Neural cell (in vitro differentiated cells): ENCODE data around the gene ATXN7L1. TPM values are rescaled to one million over a fixed set of nuclear protein-coding genes. Genes with fewer than 3 reads are reported as not detected.

ENCODE experiments used
- H2AFZ ChIP-seq: fragments of 200-600, 300-800 bp; sonication (generic), shearing (Covaris generic); 2 replicates; pipeline ENCODE4 v1.6.0; 2014; ENCODE audit warnings: low read depth, mild to moderate bottlenecking, antibody characterized with exemption, low read length, moderate library complexity
- H3F3A ChIP-seq: fragments of 200-600 bp; shearing (Covaris generic); 2 replicates; pipeline ENCODE4 v1.6.1; 2016; ENCODE audit warnings: mild to moderate bottlenecking, moderate library complexity, mixed read lengths, antibody characterized with exemption, low read length; ENCODE audit not compliant: insufficient read depth, poor library complexity, severe bottlenecking
- H3K27ac ChIP-seq: fragments of 200-600, 300-800 bp; sonication (generic), shearing (Covaris generic); 2 replicates; pipeline ENCODE4 v1.5.1; 2014; ENCODE audit warnings: mild to moderate bottlenecking, low read length, moderate library complexity
- H3K27me3 ChIP-seq: fragments of 300-800, 200-600 bp; sonication (generic), shearing (Covaris generic); 2 replicates; pipeline ENCODE4 v1.6.0; 2014; ENCODE audit warnings: mild to moderate bottlenecking, low read depth, low read length, moderate library complexity; ENCODE audit not compliant: insufficient read depth
- H3K36me3 ChIP-seq: fragments of 300-800, 200-600 bp; sonication (generic), shearing (Covaris generic); 2 replicates; pipeline ENCODE4 v1.5.1; 2014; ENCODE audit warnings: mild to moderate bottlenecking, antibody characterized with exemption, low read length, moderate library complexity; ENCODE audit not compliant: insufficient read depth
- H3K4me2 ChIP-seq: fragments of 300-800, 200-600 bp; sonication (generic), shearing (Covaris generic); 2 replicates; pipeline ENCODE4 v1.6.0; 2014; ENCODE audit warnings: mild to moderate bottlenecking, low read length
- H3K4me3 ChIP-seq: fragments of 300-800, 200-600 bp; sonication (generic), shearing (Covaris generic); 2 replicates; pipeline ENCODE4 v1.5.1; 2014; ENCODE audit warnings: mild to moderate bottlenecking, low read length, moderate library complexity
- H3K79me2 ChIP-seq: fragments of 200-600 bp; shearing (Covaris generic); replicated peaks from 2 replicates; pipeline ENCODE4 v1.6.0; 2014; ENCODE audit warnings: mild to moderate bottlenecking, low read length, moderate library complexity; ENCODE audit not compliant: insufficient read depth
- H3K9ac ChIP-seq: fragments of 300-800, 200-600 bp; sonication (generic), shearing (Covaris generic); 2 replicates; pipeline ENCODE4 v1.6.1; 2016; ENCODE audit warnings: mild to moderate bottlenecking, low read length, mixed read lengths
- H3K9me2 ChIP-seq: fragments of 200-600 bp; shearing (Covaris generic); 2 replicates; pipeline ENCODE4 v1.6.1; 2016; ENCODE audit warnings: mild to moderate bottlenecking, low read length, mixed read lengths; ENCODE audit not compliant: insufficient read depth
- H3K9me3 ChIP-seq: fragments of 200-600, 300-800 bp; sonication (generic), shearing (Covaris generic); 2 replicates; pipeline ENCODE4 v1.6.1; 2016; ENCODE audit warnings: mild to moderate bottlenecking, mixed run types, low read length, moderate library complexity, mixed read lengths
- H4K20me1 ChIP-seq: fragments of 200-600 bp; shearing (Covaris generic); 2 replicates; pipeline ENCODE4 v1.6.1; 2016; ENCODE audit warnings: mild to moderate bottlenecking, mixed run types; ENCODE audit not compliant: insufficient read depth
- EP300 ChIP-seq: fragments of 450-650 bp; conservative IDR thresholded peaks from 2 replicates; pipeline ENCODE4 v1.6.1; 2014; ENCODE audit warnings: antibody characterized with exemption, mild to moderate bottlenecking, moderate library complexity; ENCODE audit not compliant: poor library complexity, severe bottlenecking
- EZH2 ChIP-seq: fragments of 200-600, 300-800 bp; shearing (Covaris generic), sonication (generic); IDR thresholded peaks from 2 replicates; pipeline ENCODE4 v1.6.1; 2014; ENCODE audit warnings: antibody characterized with exemption, low read length, borderline replicate concordance, mild to moderate bottlenecking; ENCODE audit not compliant: insufficient read depth, poor library complexity, severe bottlenecking
- MXI1 ChIP-seq: fragments of 450-650 bp; conservative IDR thresholded peaks from 2 replicates; pipeline ENCODE4 v1.6.1; 2014; ENCODE audit warnings: antibody characterized with exemption, mild to moderate bottlenecking; ENCODE audit not compliant: poor library complexity, severe bottlenecking
- POLR2AphosphoS5 ChIP-seq: IDR thresholded peaks from 2 replicates; pipeline ENCODE4 v1.6.1; 2012
- RAD21 ChIP-seq: fragments of 450-650 bp; conservative IDR thresholded peaks from 2 replicates; pipeline ENCODE4 v1.6.1; 2014; ENCODE audit warnings: antibody characterized with exemption, mild to moderate bottlenecking, moderate library complexity
- SMC3 ChIP-seq: fragments of 450-650 bp; conservative IDR thresholded peaks from 2 replicates; pipeline ENCODE4 v1.6.1; 2014; ENCODE audit warnings: antibody characterized with exemption, mild to moderate bottlenecking, moderate library complexity; ENCODE audit not compliant: poor library complexity
- TAF1 ChIP-seq: IDR thresholded peaks from 2 replicates; pipeline ENCODE4 v1.6.1; 2012; ENCODE audit warnings: low read depth
- polyA plus RNA-seq: library from polyadenylated mRNA; depleted of rRNA; stranded (reverse); fragments of >200 nt; gene quantifications from 2 replicates; pipeline ENCODE4 v1.2.3, GENCODE V29; 2014
- TF ChIP-seq, protein P1 (sequence below): IDR thresholded peaks from 2 replicates; pipeline ENCODE4 v1.6.1; 2012; ENCODE audit warnings: borderline replicate concordance
- TF ChIP-seq, protein P2 (sequence below): fragments of 450-650 bp; IDR thresholded peaks from 2 replicates; pipeline ENCODE4 v1.5.1; 2014; ENCODE audit warnings: antibody characterized with exemption, mild to moderate bottlenecking, moderate library complexity; ENCODE audit not compliant: poor library complexity, severe bottlenecking

The ATXN7L1 gene
- polyA plus RNA-seq, 1 donor from 2014 or later, result 4.3 TPM

DNA sequence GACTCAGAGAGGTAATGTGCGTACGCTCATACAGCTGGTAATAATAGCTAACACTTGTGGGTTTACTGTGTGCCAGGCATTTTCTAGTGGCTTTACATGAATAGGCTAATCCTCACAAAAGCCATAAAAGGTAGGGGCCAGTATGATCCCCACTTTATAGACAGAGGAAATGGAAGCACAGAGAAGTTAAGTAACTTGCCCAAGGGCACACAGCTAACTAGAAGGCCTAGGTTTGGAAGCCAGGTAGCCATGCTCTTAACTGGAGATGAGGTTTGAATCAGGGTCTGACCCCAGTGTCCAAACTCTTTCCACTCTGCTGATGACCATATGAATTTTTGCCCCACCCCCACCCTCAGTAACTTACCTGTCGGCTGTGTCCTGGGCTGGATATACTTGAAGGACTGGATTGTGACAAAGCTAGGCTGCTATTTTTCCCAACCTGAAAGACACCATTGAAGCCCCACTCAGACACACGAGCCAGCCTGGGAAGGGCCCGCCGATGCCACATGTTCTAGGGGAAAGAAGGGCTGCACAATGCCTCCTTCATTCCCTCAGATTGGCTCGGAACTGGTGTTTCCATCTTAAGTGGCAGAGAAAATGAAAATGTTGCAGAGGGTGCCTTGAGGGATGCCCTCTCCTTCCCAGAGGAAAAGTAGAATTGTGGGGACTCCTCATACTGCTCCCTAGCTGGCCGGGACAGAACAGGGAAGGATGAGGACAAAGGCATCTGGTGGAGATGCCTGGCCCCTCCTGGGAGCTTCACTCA lies 266.1 kb downstream of the ATXN7L1 start:
- no peaks in the 10 kb centered on the region for H3K9me2 ChIP-seq
- peaks cover 5% of the 10 kb centered on the region for H3K36me3 ChIP-seq
- no peaks in the 10 kb centered on the region for H3F3A ChIP-seq
- no peak overlapping the region for H3K4me2 ChIP-seq
- H3K79me2 ChIP-seq, result no peaks in the 10 kb centered on the region
- no peak overlapping the region for H3K4me3 ChIP-seq
- TF ChIP-seq POLR2AphosphoS5 (no peak), RAD21 (no peak)
- no peak overlapping the region for H3K9ac ChIP-seq
- H3K27ac ChIP-seq, result no peak overlapping the region
- H4K20me1 ChIP-seq, result no peaks in the 10 kb centered on the region
- no peaks in the 10 kb centered on the region for H3K9me3 ChIP-seq
- no peaks in the 10 kb centered on the region for H3K27me3 ChIP-seq
- H2AFZ ChIP-seq, result no peak overlapping the region

DNA sequence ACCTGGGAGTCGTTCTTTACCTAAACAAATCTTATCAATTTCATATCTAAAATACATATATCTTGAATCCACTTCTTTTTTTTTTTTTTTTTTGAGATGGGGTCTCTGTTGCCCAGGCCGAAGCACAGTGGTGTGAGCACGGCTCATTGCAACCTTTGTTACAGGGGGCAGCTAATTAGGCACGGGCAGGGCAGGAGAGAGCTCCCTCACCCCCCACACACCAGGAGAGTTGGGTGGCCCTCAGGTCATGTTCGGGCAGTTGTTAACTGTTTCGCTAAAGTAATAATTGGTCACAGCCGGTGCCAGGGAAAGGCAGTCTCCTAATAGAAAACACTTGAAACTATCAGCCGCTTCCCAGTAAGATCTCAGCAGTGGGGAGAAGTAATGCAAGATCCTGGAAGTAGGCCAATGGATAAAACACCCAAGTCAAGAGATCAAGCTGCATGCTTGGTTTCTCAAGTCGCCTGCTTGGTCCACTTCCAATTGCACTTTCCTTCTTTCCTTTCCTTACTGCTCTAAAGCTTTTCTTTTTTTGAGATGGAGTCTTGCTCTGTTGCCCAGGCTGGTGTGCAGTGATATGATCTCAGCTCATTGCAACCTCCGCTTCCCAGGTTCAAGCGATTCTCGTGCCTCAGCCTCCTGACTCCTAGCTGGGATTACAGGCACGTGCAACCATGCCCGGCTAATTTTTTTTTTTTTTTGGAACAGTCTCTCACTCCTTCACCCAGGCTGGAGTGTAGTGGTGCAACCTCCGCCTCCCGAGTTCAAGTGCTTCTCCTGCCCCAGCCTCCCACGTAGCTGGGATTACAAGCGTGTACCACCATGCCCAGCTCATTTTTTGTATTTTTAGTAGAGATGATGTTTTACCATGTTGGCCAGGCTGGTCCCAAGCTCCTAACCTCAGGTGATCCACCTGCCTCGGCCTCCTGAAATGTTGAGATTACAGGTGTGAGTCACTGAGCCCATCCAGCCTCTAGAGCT lies 273.8 kb downstream of the ATXN7L1 start:
- peaks cover 5% of the 10 kb centered on the region for H3K36me3 ChIP-seq
- H3K9me3 ChIP-seq, result no peaks in the 10 kb centered on the region
- H3F3A ChIP-seq, result no peaks in the 10 kb centered on the region
- no peak overlapping the region for H3K4me2 ChIP-seq
- H3K9ac ChIP-seq, result no peak overlapping the region
- no peak overlapping the region for H3K27ac ChIP-seq
- H2AFZ ChIP-seq, result no peak overlapping the region
- no peaks in the 10 kb centered on the region for H3K9me2 ChIP-seq
- H3K79me2 ChIP-seq, result no peaks in the 10 kb centered on the region
- H4K20me1 ChIP-seq, result no peaks in the 10 kb centered on the region
- no peak overlapping the region for H3K4me3 ChIP-seq
- TF ChIP-seq TAF1 (no peak), RAD21 (no peak), SMC3 (no peak), MXI1 (no peak), EP300 (no peak), EZH2 (no peak), POLR2AphosphoS5 (no peak)
- TF ChIP-seq, protein P1, sequence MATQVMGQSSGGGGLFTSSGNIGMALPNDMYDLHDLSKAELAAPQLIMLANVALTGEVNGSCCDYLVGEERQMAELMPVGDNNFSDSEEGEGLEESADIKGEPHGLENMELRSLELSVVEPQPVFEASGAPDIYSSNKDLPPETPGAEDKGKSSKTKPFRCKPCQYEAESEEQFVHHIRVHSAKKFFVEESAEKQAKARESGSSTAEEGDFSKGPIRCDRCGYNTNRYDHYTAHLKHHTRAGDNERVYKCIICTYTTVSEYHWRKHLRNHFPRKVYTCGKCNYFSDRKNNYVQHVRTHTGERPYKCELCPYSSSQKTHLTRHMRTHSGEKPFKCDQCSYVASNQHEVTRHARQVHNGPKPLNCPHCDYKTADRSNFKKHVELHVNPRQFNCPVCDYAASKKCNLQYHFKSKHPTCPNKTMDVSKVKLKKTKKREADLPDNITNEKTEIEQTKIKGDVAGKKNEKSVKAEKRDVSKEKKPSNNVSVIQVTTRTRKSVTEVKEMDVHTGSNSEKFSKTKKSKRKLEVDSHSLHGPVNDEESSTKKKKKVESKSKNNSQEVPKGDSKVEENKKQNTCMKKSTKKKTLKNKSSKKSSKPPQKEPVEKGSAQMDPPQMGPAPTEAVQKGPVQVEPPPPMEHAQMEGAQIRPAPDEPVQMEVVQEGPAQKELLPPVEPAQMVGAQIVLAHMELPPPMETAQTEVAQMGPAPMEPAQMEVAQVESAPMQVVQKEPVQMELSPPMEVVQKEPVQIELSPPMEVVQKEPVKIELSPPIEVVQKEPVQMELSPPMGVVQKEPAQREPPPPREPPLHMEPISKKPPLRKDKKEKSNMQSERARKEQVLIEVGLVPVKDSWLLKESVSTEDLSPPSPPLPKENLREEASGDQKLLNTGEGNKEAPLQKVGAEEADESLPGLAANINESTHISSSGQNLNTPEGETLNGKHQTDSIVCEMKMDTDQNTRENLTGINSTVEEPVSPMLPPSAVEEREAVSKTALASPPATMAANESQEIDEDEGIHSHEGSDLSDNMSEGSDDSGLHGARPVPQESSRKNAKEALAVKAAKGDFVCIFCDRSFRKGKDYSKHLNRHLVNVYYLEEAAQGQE, result no peak
- TF ChIP-seq, protein P2, sequence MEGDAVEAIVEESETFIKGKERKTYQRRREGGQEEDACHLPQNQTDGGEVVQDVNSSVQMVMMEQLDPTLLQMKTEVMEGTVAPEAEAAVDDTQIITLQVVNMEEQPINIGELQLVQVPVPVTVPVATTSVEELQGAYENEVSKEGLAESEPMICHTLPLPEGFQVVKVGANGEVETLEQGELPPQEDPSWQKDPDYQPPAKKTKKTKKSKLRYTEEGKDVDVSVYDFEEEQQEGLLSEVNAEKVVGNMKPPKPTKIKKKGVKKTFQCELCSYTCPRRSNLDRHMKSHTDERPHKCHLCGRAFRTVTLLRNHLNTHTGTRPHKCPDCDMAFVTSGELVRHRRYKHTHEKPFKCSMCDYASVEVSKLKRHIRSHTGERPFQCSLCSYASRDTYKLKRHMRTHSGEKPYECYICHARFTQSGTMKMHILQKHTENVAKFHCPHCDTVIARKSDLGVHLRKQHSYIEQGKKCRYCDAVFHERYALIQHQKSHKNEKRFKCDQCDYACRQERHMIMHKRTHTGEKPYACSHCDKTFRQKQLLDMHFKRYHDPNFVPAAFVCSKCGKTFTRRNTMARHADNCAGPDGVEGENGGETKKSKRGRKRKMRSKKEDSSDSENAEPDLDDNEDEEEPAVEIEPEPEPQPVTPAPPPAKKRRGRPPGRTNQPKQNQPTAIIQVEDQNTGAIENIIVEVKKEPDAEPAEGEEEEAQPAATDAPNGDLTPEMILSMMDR, result no peak
- no peaks in the 10 kb centered on the region for H3K27me3 ChIP-seq
